Measurements from ENCODE around the gene CDCP2.

CDCP2 gene

DNA sequence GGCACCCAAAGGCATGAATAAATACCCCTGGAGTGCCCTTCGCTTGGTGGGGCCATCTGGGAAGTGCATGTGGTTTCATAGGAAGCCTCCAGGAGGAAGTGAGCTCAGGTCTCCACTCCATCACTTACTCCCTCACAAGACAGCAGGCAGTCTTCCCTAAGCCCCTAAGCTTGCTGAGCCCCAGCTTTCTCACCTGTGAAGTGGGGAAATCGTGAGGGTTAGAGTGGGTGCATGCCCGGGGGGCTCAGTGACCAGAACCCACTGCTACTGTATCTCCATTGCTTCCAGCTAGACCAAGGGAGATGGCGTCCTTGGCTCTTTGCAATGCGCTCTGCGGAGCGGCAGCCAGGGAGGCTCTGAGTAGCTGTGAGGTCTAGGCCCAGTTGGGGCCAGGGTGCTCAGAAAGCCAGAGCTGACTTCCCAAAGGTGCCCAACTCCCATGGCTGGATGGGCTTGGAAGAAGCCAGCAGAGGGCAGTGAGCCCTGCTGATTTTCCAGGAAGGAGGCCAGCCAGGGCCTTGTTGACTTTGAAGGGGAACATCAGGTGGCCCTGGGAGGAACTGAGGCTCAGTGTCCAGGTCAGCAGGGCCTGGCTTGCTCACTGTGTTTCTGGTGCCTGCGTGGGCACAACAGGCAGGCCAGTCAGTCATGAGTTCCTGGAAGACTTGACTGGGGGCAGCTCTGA lies 27.3 kb downstream of the CDCP2 start:
- Histone ChIP-seq H2AFZ (ENCODE audit: low read depth, low read length) (no peak overlapping the region), H3K4me1 (ENCODE audit: insufficient read depth, low read length) (peaks cover 11% of the 10 kb centered on the region), H3K9me3 (ENCODE audit: low read length) (no peaks in the 10 kb centered on the region)

DNA sequence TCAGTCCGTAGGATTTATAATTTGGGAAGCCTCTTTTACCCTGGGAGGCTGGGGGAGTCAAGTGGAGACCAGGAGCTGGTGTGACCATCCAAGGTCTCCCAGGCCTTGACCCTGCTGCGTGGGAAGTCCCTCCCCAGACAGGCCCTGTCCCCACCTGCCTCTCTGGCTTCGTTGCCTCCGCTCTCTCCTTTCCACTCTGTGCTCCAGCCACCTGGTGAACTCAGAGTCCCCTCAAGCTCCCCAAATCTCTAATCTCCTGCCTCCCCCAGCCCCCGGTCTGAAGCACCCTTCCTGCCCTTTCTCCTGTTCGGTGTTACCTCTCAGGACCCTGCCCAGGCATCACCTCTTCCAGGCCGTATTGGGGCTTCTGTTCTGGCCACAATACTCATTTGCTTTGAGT lies 27.9 kb downstream of the CDCP2 start:
- no peak overlapping the region for H2AFZ ChIP-seq (ENCODE audit: low read depth, low read length)
- peaks cover 10% of the 10 kb centered on the region for H3K27me3 ChIP-seq (ENCODE audit: insufficient read depth, low read length)
- no peaks in the 10 kb centered on the region for H3K9me3 ChIP-seq (ENCODE audit: low read length)
- H3K36me3 ChIP-seq (ENCODE audit: insufficient read depth, low read length): no peaks in the 10 kb centered on the region
- no peak overlapping the region for H3K4me3 ChIP-seq (ENCODE audit: low read length)
- H3K4me1 ChIP-seq (ENCODE audit: insufficient read depth, low read length): peaks cover 11% of the 10 kb centered on the region

More for the DNA sequence above, 27.3 kb downstream of the CDCP2 start:
- H3K4me3 ChIP-seq (ENCODE audit: low read length): no peak overlapping the region
- no peaks in the 10 kb centered on the region for H3K36me3 ChIP-seq (ENCODE audit: insufficient read depth, low read length)
- H3K27me3 ChIP-seq (ENCODE audit: insufficient read depth, low read length): peaks cover 10% of the 10 kb centered on the region

DNA sequence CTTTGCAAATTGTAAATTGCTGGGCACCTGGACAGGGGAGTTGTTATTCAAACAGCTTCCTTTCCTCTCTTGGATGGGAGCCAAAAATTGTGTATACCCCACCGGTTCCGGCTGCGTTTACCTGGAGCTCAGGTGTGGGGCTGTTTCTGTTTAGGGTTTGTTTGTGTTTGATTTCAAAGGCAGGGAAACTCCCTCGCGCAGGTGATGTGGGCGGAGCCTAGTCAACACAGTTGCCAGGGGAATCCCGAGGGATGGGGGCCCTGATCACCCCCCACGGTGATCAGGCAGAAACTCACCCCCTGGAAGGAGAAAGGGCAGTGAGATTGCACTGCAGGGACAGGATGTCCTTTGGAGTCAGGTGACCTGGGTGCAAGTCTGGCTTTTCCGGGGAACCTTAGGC lies 28.3 kb downstream of the CDCP2 start:
- Histone ChIP-seq H3K36me3 (ENCODE audit: insufficient read depth, low read length) (no peaks in the 10 kb centered on the region), H2AFZ (ENCODE audit: low read depth, low read length) (no peak overlapping the region), H3K4me1 (ENCODE audit: insufficient read depth, low read length) (peaks cover 11% of the 10 kb centered on the region), H3K27me3 (ENCODE audit: insufficient read depth, low read length) (peaks cover 10% of the 10 kb centered on the region), H3K4me3 (ENCODE audit: low read length) (no peak overlapping the region), H3K9me3 (ENCODE audit: low read length) (no peaks in the 10 kb centered on the region)

DNA sequence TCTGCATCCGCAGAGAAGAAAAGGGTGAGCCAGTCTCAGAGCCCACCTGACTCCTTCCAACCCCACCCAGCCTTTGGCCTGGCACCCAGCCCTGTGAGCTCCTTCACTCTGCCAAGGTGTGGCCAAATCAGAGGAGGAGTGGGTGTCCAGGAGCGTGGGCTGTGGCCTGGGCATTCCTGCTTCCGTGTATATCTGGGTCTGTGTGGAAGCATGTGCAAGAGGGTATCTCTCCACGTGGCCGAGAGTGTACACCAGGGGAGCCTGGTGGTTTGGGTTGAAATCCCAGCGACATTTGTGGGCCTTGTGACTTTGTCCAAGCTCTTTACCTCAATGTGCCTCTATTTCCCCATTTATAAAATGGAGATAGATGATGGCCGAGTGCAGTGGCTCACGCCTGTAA lies 29.8 kb downstream of the CDCP2 start:
- no peaks in the 10 kb centered on the region for H3K9me3 ChIP-seq (ENCODE audit: low read length)
- H3K36me3 ChIP-seq (ENCODE audit: insufficient read depth, low read length): no peaks in the 10 kb centered on the region
- no peak overlapping the region for H2AFZ ChIP-seq (ENCODE audit: low read depth, low read length)
- no peak overlapping the region for H3K4me3 ChIP-seq (ENCODE audit: low read length)
- peaks cover 10% of the 10 kb centered on the region for H3K27me3 ChIP-seq (ENCODE audit: insufficient read depth, low read length)
- peaks cover 18% of the 10 kb centered on the region for H3K4me1 ChIP-seq (ENCODE audit: insufficient read depth, low read length)

DNA sequence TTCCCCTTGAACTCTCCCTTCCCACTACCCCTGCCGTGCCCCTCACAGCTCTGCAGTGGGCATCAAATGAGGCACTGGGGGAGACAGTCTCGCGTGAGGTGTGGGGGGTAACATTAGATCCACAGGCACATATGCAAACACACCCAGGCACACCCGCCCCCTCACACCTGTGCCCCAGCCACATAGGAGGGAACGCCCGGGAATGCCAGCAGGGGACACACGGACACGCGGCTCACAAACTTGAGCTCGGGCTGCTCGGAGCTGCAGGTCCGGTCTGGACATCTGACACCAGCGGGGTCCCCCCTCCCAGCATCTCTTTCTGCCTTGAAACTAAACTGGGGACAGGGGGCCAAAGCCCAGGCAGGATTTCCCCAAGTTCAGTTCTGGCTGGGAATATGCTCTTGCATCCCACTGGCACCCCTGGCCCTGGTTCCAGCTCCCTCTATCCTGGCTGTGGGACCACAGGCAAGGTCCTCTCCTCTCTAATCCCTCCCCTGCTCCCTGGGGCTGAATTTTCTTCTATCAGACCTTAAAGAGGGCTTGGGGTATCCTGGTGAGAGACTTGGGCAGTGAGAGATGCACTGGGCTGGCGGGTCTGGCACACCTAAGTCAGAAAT lies 30.6 kb downstream of the CDCP2 start:
- Histone ChIP-seq H3K36me3 (ENCODE audit: insufficient read depth, low read length) (no peaks in the 10 kb centered on the region), H3K4me3 (ENCODE audit: low read length) (no peak overlapping the region), H3K27me3 (ENCODE audit: insufficient read depth, low read length) (peaks cover 10% of the 10 kb centered on the region)

DNA sequence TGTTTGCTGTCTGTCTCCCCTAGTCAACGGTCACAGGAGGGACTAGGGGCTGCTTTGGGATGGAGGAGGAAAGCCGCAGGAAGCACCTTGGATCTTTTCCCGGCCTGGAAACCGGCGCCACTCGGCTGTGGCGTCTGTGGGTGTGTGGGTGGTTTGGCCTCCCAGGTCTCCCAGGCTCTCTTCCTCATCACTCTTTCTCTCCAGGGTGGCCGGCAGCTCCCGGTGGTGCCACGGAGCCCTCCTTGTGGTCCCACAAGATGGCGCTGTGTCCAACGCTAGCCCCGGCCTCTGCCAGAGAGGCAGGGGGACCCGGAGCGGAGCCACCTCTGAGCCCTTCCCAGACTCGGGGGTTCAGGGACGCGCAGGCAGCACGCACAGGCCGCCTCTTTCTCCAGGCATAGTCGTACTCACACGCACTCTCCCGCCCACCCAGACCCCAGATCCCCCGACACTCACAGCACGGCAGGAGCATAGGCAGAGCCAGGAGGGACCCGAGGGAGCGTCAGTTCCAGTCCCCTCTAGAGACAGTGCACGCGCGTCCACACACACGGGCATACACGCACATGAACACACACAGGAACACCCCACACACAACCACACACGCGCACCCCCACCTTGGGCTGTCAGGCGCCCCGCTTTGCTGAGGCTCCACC lies 31.2 kb downstream of the CDCP2 start:
- Histone ChIP-seq H3K9me3 (ENCODE audit: low read length) (no peaks in the 10 kb centered on the region), H3K27me3 (ENCODE audit: insufficient read depth, low read length) (peaks cover 10% of the 10 kb centered on the region), H3K4me3 (ENCODE audit: low read length) (peak overlapping the region; percentile 10), H3K4me1 (ENCODE audit: insufficient read depth, low read length) (peaks cover 19% of the 10 kb centered on the region), H2AFZ (ENCODE audit: low read depth, low read length) (peak overlapping the region; percentile 2), H3K36me3 (ENCODE audit: insufficient read depth, low read length) (no peaks in the 10 kb centered on the region)

More for the DNA sequence above, 30.6 kb downstream of the CDCP2 start:
- Histone ChIP-seq H2AFZ (ENCODE audit: low read depth, low read length) (no peak overlapping the region), H3K9me3 (ENCODE audit: low read length) (no peaks in the 10 kb centered on the region), H3K4me1 (ENCODE audit: insufficient read depth, low read length) (peaks cover 19% of the 10 kb centered on the region)

DNA sequence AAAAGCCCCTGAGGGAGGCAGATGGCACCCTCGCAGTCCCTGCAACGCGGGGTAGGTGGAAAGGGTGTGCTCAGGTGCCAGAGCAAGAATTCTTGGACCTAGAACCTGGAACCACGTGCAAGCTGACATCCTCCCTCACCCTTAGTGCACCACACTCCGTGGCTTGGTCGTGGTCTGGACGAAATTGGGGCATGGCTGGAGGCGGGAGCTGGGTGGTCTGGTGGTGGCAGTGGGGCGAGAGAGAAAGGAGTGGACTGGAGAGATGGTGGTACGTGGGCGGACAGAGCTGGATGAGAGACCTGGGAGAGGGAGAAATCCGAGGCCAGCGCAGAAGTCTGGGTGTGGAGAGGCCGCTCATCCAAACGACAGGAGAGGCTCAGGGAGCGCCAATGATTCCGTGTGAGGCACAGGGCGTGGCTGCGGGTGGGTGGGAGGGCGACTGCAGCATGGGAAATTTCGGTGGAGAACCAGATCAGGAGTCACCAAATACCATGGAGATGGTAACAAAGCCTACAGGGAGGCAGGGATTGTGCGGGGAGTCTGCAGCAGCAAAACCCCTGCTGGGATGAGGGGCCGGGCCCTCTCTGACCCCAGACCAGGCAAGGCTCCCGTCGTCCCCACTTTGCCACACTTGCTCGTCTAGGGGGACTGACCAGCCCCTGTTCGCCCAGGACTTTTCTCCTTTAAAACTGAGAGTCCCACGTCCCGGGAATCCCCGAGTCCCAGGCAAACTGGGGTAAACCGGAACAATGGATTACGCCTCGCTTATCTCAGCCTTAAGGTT lies 31.9 kb downstream of the CDCP2 start:
- Histone ChIP-seq H3K4me3 (ENCODE audit: low read length) (peak overlapping the region; percentile 1), H3K36me3 (ENCODE audit: insufficient read depth, low read length) (no peaks in the 10 kb centered on the region), H3K27me3 (ENCODE audit: insufficient read depth, low read length) (peaks cover 10% of the 10 kb centered on the region), H3K9me3 (ENCODE audit: low read length) (no peaks in the 10 kb centered on the region), H2AFZ (ENCODE audit: low read depth, low read length) (peak overlapping the region; percentile 2), H3K4me1 (ENCODE audit: insufficient read depth, low read length) (peaks cover 19% of the 10 kb centered on the region)

DNA sequence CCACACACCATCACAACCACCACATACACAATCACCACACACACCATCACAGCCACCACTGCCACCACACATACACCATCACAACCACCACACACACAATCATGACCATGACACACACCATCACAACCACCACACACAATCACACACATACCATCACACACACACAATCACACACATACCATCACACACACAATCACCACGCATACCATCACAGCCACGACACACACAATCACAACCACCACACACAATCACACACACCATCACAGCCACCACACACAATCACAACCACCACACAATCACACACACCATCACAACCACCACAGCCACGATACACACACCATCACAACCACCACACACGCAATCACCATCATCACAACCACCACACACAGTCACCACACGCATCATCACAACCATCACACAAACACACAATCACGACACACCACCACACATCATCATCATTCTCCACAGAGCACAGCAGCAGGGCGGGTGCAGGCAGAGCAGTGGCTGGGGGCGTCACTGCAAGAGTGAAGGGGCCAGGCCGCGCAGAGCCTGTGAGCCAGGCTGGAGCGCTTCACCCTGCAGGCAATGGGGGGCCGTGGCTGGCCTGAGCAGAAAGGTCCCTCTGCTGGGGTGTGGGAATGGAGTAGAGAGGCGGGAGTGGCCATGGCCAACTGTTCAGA lies 32.6 kb downstream of the CDCP2 start:
- H3K27me3 ChIP-seq (ENCODE audit: insufficient read depth, low read length): peaks cover 10% of the 10 kb centered on the region
- peaks cover 19% of the 10 kb centered on the region for H3K4me1 ChIP-seq (ENCODE audit: insufficient read depth, low read length)
- no peaks in the 10 kb centered on the region for H3K9me3 ChIP-seq (ENCODE audit: low read length)

DNA sequence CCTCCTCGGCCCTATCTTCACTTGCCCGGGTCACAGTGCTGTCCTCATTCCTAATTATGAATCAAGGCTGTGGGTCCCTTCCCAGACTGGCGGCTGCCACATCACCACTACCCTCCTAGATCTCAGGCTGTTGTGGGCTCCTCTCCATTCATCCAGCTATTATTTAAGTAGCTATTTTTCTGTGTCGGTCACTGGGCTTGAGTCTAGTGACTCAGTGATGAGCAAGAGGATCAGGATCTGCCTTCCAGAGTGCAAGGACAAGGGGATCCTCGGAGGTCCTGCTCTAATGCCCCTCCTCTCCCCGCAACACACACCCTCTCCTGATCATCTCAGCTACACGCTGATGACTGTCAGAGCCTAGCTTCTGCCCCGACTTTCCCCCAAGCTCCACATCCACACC lies 34.1 kb downstream of the CDCP2 start:
- H3K4me3 ChIP-seq (ENCODE audit: low read length): no peak overlapping the region
- H3K9me3 ChIP-seq (ENCODE audit: low read length): no peaks in the 10 kb centered on the region
- peaks cover 19% of the 10 kb centered on the region for H3K4me1 ChIP-seq (ENCODE audit: insufficient read depth, low read length)
- no peaks in the 10 kb centered on the region for H3K36me3 ChIP-seq (ENCODE audit: insufficient read depth, low read length)
- no peak overlapping the region for H2AFZ ChIP-seq (ENCODE audit: low read depth, low read length)
- peaks cover 10% of the 10 kb centered on the region for H3K27me3 ChIP-seq (ENCODE audit: insufficient read depth, low read length)

More for the DNA sequence above, 32.6 kb downstream of the CDCP2 start:
- no peak overlapping the region for H2AFZ ChIP-seq (ENCODE audit: low read depth, low read length)
- H3K4me3 ChIP-seq (ENCODE audit: low read length): no peak overlapping the region
- H3K36me3 ChIP-seq (ENCODE audit: insufficient read depth, low read length): no peaks in the 10 kb centered on the region

DNA sequence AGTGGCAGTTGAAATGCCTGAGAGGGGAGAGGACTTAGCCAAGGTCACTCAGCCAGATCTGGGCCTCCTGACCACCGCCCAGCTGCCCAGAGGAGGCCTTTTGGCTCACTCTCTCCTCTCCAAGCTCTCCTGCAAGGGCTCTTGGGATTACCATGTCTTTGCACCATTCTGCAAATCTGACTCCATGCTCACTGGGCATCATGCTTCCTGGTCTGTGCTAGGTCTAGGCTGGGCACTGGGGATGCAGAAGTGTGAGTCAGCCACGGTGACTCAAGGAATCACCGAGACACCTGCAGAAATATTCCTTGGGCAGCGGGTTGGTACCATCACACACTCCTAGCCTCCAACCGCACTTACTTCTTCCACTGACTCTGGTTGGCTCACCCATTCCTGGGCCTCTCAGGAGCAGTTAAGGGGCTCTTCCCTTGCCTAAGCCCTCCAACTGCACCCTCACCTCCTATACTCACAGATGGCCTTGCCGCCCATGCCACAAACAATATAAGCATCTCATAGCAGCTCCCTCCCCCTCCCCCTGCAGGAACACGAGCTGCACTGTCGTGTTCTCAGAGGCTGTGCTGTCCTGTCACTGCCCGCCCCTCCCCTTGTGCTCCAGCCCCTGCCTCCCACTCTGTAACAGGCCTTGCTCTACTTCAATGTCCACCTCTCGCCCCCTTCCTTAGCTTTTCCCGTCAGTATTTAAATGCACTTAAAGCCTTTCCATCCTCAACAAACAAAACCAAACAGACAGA lies 34.8 kb downstream of the CDCP2 start:
- no peak overlapping the region for H3K4me3 ChIP-seq (ENCODE audit: low read length)
- H3K9me3 ChIP-seq (ENCODE audit: low read length): no peaks in the 10 kb centered on the region
- H3K27me3 ChIP-seq (ENCODE audit: insufficient read depth, low read length): peaks cover 10% of the 10 kb centered on the region
- no peaks in the 10 kb centered on the region for H3K36me3 ChIP-seq (ENCODE audit: insufficient read depth, low read length)
- H3K4me1 ChIP-seq (ENCODE audit: insufficient read depth, low read length): peaks cover 19% of the 10 kb centered on the region
- no peak overlapping the region for H2AFZ ChIP-seq (ENCODE audit: low read depth, low read length)

DNA sequence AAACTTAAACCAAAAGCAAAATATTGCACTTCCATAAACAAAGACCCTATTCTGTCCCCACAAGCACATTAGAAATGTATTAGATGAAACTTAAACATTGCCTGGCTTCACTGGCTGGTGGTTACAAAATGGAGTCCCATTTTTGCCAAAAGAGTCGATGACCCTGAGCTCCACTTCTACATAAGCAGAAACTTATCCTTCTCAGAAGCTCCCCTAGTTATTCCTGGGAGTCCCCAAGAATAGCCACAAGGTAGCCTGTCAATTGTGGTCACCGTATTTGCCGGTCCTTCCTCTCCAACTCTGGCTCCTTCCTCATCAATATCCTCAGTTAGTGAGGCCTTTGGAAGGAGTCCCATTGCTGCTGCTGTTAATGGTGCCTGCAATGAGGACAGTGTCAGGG lies 37.3 kb downstream of the CDCP2 start:
- no peak overlapping the region for H2AFZ ChIP-seq (ENCODE audit: low read depth, low read length)
- H3K27me3 ChIP-seq (ENCODE audit: insufficient read depth, low read length): no peaks in the 10 kb centered on the region
- H3K9me3 ChIP-seq (ENCODE audit: low read length): no peaks in the 10 kb centered on the region
- no peak overlapping the region for H3K4me3 ChIP-seq (ENCODE audit: low read length)
- H3K4me1 ChIP-seq (ENCODE audit: insufficient read depth, low read length): peaks cover 14% of the 10 kb centered on the region
- no peaks in the 10 kb centered on the region for H3K36me3 ChIP-seq (ENCODE audit: insufficient read depth, low read length)

DNA sequence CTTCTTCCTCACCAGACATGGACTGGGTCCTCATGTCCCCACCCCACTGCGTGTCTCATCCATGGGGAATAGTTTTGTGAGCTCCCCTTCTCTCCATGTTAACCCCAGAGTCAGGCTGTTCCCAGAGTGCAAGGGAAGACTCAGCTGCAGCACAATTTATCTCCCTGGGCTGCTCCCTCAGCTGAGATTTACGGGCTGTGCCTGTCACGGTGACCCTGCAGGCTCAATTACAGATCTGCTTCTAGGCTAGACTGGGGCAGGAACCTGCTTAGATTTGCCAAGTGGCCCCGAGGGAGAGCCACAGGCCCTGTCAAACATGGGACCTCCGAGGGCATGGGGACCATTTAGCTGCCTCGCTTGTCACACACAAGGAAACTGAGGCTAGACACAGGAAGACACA lies 37.8 kb downstream of the CDCP2 start:
- Histone ChIP-seq H3K4me1 (ENCODE audit: insufficient read depth, low read length) (peaks cover 14% of the 10 kb centered on the region), H3K36me3 (ENCODE audit: insufficient read depth, low read length) (no peaks in the 10 kb centered on the region), H3K27me3 (ENCODE audit: insufficient read depth, low read length) (no peaks in the 10 kb centered on the region)

More for the DNA sequence above, 37.8 kb downstream of the CDCP2 start:
- no peaks in the 10 kb centered on the region for H3K9me3 ChIP-seq (ENCODE audit: low read length)
- no peak overlapping the region for H3K4me3 ChIP-seq (ENCODE audit: low read length)
- no peak overlapping the region for H2AFZ ChIP-seq (ENCODE audit: low read depth, low read length)

All from neuron (in vitro differentiated cells).